Activated CD4-positive, alpha-beta T cell treated with anti-CD3 and anti-CD28 coated beads, Interleukin-2, amount 50 U/mL, for 16 hours (primary cell): ENCODE measurements around the gene RABEP2.
"Not testable (repeated sequence)": the region's sequence is repeated elsewhere in the genome, so short reads cannot be mapped to it uniquely, and the experiment has no call there.

Source experiments
- DNase-seq: peaks from one replicate; pipeline ENCODE4 v3.0.0-alpha.2; 2020

RABEP2 gene

DNA sequence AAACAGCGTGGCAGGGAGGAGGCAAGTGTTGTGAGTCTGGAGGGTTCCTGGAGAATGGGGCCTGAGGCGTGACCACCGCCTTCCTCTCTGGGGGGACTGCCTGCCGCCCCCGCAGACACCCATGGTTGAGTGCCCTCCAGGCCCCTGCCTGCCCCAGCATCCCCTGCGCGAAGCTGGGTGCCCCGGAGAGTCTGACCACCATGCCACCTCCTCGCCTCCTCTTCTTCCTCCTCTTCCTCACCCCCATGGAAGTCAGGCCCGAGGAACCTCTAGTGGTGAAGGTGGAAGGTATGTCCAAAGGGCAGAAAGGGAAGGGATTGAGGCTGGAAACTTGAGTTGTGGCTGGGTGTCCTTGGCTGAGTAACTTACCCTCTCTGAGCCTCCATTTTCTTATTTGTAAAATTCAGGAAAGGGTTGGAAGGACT is 6.8 kb upstream of the RABEP2 start, which contains the start of gene CD19:
CD19 (plus strand) TSS at position 171 of the 425 bp plus-strand sequence; CDS start at position 201, 30 bp downstream.
- DNase-seq: no peak

DNA sequence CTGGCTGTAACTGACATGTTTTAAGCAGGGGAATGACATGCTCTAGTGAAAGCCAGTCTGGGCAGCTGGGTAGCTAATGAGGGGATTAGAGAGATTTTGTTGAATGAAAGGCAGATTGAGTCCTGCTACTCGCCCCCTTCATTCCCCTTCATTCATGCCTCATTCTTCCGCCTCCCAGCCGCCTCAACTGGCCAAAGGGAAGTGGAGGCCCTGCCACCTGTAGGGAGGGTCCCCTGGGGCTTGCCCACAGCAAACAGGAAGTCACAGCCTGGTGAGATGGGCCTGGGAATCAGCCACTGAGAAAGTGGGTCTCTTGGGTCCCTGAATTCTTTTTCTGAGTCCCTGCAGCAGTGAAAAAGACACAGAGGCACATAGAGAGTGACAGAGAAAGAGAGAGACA is 5.6 kb upstream of the RABEP2 start:
- no peak for DNase-seq

DNA sequence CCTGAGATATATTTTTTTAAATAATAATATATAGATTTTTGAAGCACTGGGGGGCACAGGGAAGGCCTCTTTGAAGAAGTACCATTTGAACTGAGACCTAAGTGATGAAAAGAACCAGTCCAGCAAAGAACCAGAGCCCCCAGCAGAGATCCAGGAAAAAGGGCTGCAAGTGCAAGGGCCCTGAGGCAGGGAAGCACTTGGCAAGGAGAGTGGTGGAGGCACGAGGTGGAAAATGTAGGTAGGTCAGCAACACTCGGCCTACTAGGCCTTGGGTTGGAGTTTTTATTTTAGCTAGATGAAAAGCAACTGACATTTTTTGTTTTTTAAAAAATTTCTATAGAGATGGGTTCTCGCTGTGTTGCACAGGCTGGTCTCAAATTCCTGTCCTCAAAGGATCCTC is 5.2 kb upstream of the RABEP2 start:
- DNase-seq: no peak

DNA sequence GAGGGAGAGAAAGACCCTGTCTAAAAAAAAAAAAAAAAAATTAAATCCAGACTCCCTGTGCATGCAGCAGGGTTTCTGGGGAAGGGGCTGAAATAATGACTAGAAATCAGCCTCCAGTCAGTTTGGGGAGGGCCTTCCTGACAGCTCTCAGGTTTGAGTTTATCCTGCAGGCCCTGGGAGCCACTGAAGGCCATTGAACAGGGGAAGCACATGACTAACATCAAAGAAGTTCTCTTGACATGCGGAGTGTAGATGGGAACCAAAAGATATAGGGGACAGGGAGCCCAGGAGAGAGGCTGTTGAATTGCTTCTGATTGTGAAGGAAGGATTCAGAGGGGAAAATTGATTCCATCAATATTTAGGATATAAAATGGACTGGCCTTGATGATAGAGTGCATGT is 2.8 kb upstream of the RABEP2 start:
- no peak for DNase-seq

DNA sequence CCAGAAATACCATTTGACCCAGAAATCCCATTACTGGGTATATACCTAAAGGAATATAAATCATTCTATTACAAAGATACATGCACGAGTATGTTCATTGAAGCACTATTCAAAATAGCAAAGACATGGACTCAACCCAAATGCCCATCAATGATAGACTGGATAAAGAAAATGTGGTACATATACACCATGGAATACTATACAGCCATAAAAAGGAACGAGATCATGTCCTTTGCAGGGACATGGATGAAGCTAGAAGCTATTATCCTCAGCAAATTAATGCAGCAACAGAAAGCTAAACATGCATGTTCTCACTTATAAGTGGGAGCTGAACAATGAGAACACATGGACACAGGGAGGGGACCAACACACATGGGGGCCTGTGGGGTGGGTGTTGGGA is 1.2 kb upstream of the RABEP2 start:
- DNase-seq: not testable (repeated sequence)

DNA sequence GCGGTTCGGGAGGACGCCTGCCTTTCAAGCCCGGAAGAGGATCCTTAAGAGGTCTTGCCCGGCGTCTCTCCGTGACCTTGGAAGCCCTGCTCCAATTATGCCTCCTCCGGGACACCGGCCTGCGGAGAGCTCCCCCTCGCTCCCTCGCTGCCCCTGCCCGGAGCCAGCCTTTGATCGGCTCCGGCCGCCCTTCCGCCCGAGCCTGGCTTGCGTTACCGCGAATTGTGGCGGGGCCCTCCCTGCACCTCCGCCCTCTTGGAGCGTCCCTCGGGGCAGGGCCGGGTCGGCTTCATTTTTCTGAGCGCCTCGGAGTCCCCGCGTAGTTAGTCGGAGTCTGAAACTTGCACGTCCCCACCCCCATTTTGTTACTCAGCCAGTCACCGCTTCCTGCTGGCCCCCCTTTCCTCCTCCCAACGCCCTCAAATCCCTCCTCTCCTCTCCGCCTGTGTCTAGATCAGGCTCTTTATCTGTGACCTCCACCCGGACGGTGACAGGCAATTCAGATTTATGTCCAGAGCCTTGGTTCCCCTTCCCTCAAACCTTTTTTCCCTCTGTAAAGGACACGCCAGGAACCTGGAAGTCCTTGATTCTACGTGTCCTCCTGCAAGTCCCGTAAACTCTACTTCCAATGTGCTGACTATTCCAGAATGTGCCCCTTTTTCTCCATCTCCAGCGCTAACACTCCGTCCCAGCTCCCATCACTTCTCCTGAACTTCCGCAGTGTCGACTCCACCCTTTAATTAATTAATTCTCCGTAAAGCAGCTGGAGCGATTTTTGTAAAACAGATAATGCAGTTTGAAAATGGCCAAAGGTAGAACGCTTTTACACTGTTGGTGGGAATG is 569 bp upstream of the RABEP2 start:
- DNase-seq: peak; percentile 80

DNA sequence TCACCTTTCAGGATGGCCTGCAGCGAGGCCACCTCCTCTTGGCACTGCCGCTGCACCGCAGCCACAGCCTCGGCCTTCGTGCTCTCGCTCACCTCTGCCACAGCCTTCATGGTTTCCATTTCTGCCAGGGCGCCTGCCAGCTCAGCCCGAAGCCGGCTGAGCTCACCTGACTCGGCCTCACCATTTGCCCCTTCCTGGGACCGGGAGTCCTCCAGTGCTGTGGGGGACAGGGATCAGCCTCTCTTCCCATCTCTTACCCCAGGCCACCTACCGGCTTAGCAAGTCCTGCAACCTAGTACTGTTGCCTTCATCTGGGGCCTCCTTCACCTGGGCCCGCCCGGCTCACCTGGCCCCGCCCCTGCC is 658 bp downstream of the RABEP2 start:
- no peak for DNase-seq

DNA sequence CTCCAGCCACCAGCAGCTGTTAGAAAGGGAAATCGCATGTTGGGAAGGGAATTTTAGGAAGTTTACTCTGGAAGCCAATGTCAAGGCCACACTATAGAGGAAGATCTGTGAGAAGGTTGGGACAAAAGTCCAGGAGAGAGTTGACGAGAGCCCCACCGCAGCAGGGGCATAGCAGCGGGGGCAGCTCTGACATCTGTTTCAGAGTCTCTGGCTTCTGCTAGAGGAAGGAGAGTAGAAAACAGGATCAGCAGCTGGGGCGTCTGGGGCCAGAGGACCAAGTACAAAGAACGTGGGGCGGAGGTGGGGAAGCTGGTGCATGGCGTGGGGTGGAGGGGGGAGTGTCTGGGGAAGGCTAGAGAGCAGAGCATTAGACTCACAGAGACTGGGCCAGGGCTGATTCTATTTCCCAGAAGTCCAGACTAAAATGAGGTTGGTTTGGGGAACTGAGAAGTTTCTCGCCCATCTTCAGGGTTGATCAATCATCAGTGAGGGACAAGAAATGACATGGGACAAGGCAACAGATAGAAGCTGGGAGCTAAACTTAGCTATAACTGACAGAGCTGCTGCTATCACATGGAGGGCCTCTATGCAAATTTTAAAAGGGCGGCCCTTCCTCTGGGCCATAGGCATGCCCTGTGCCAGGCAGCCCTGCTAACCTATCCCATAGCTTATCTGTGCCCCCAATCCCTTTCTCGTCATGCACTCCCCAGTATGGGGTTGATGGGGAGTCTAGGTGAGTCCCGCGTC is 1.2 kb downstream of the RABEP2 start:
- DNase-seq: no peak

DNA sequence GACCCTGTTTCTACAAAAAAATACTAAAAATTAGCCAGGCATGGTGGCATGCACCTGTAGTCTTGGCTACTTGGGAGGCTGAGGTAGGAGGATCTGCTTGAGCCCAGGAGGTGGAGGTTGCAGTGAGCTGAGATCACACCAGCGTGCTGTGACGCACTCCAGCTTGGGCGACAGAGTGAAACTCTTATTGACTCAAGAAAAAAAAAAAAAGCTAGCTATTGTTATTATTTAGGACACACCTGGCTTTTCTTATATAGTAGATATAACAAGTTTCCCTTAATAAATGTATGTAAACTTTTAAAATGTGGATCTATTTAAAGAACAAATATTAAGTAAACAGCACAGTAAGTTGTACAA is 1.8 kb downstream of the RABEP2 start:
- no peak for DNase-seq

DNA sequence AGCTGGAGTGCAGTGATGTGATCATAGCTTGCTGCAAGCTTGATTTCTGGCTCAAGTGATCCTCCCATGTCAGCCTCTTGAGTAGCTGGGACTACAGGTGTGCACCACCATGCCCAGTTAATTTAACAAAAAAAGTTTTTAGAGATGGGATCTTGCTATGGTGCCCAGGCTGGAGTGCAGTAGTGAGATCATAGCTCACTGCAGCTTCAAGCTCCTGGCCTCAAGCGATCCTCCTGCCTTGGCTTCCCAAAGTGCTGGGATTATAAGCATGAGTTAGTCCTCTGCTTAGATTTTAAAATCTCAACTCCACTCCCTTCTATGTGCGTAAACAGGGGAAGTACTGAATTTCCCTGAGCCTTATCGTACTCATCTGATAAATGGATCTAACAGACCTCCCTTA is 6.3 kb downstream of the RABEP2 start:
- DNase-seq: no peak

DNA sequence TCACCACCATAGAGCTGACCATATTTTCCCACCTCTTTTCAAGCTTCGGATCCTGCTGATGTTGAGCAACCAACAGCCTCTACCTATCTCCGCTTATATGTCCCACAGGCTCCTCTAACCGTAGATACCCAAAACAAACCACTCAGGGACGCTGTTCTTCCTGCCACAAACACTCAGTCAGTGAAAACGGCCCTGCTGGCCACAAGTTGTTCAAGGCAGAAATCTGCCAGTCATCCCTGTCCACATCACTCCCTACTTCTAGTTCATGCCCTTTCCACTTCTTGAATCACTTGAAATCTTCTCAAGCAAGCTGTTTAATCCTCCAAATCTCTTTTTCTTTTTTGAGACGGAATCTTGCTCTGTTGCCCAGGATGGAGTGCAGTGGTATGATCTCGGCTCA is 7.9 kb downstream of the RABEP2 start:
- no peak for DNase-seq

DNA sequence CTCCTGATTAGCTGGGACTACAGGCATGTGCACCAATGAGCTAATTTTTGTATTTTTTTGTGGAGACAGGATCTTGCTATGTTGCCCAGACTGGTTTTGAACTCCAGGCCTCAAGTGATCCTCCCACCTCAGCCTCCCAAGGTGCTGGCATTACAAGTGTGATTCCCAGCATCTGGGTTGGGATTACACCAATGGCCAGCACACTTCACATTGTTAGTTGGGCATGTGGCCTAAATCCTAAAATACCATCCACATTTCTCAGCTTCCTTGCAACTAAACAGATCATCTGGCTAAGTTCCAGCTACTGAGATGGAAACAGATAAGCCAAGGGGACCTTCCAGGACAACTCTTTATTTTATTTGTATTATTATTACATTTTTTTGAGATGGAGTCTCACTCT is 9.9 kb downstream of the RABEP2 start:
- DNase-seq: no peak

DNA sequence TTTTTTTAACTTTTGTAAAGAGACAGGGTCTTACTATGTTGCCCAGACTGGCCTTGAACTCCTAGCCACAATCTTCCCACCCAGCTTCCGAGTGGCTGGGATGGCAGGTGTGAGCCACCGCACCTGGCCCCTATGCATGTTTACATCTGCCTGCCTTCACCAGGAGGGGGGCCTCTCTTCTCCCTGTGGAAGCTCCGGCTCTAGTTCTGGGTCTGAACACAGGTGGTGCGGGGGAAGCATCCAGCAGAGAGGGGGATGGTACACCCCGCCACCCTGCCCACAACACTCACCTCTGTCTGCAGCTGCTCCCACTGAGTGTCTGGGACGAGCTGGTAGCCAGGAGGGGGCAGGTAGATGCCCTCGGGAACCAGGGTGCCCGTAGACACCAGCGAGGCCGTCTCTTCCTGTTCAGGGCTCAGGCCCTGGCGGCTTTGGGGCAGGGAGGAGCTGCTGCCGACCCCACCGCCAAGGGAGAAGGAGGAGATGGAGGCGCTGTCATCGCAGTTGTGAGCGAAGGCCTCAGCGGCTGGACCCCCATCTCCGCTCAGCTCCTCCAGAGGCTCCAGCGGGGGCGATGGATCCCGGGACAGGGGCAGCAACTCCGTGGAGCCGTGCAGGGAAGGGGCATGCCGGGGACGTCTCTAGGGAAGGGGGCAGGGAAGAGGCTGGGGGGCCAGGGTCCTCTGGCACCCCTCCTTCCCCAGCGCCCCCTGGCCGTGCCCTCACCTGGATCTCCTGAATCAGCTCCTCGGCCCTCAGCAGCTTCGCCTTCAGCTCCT is 10.9 kb downstream of the RABEP2 start:
- DNase-seq: no peak

DNA sequence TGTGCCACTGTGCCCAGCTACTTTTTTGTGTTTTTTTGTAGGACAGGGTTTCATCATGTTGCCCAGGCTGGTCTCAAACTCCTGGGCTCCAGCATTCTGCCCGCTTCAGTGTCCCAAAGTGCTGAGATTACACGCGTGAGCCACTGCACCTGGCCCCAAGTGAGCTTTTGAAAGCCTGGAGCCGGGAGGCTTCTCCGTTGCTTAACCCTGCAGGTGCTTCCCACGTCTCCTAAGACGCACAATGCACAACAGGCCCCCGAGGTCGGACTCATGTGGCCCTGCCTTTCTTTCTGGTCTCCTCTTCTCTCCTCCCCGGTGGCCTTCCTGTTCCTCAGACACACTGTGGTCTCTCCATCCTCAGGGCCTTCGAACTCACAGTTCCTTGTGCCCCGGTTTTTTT is 12.5 kb downstream of the RABEP2 start:
- DNase-seq: no peak

DNA sequence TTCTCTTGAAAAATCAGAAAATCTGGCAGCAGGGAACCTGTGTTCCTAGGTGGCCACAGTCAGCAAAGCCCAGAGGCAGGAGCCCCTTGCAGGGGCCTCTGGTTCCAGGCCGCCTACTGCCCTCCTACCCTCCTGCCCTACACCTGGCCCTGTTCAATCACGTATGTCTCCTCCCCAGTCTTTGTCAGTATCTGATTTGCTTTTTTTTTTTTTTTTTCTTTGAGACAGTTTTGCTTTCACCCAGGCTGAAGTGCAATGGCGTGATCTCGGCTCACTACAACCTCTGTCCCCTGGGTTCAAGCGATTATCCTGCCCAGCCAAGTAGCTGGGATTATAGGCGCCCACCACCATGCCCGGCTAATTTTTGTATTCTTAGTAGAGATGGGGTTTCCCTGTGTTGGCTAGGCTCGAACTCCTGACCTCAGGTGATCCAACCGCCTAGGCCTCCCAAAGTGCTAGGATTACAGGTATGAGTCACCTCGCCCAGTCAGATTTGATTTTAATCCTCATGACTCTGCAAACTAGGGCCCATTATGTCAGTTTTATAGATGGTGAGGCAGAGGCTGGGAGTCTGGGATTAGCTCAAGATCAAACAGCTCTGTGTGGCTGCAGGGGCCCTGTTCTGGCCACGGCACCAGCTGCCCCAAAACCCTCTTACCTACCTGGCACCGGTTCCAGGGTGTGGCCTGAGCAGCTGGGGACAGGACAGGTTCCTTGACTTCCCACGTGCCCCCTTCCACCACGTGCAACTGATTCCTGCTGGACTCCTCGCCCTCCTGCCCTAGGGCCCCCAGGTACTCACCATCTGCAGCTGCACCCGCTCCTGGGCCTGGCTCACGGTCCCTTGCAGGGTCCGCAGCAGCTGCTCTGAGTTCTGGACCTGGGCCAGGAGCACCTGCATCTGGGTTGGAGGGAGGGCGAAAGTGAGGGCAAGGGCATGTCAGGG is 14.7 kb downstream of the RABEP2 start:
- DNase-seq: peak; percentile 24

DNA sequence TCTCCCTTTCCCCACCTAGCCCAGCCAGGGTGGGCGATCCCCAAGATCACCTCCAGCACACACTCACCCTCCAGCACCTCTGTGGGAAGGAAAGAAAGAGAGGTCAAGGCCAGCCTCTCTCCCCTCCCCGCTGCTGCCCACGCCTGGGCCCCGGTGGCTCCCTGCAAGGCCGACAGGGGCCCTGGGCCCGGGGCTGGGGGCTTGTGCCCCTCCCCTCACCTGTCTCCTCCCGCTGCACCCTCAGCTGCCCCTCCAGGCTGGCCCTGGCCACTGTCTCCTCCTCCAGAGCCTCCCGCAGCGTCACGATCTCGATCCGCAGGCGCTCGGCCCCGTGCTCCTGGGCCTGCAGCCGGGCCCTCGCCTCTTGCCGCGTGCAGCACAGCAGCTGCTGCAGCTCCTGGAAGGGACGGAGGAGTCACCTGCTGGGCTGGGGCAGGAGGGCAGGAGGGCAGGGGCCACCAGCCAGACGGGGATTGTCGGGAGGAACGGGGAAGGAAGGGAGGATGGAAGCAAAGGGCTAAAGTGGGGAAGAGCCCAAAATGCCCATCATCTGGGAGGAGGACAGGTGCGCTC is 19.2 kb downstream of the RABEP2 start:
- DNase-seq: no peak

DNA sequence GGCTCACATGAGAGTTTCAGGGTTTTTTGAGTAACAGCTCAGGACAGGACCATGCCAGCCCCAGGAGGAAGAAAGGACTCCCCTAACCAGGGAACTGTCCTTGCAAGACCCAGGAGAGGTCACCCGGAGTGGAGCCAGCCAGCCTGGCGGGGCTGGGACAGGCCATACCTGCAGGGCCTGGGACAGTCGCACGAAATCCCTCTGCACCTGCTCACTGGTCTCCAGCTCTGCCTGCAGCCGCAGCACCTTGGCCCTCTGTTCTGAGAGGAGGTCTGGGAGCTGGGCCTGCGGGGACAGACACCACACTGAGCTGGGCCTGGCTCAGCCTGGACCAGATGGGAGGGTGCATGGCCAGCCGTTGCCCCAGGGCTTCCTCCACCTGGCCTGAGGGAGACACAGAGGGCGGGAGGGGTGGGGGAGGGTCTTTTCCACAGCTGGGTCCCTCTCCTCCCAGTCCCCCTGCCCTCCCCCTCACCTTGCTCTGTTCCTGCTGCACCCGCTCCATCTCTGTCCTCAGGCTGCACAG is 19.7 kb downstream of the RABEP2 start:
- no peak for DNase-seq

DNA sequence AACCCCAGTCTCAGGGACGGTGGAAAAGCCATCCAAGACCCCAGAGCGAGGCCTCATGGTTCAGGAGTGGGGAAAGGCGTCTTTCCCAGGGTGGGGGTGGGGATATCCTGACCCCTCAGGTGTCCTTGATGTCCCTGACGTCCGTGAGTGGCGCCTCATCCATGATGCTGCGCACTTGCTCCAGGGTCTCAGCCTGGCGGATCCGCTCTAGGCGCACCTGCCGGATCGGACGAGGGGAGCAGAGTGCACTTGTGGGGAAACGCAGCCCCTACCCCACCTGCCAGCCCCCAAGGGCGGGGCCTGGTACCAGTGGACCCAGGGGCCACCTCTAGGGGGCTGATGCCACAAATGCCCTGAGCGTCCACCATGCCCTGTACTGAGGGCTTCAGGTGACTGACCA is 20.2 kb downstream of the RABEP2 start:
- no peak for DNase-seq

DNA sequence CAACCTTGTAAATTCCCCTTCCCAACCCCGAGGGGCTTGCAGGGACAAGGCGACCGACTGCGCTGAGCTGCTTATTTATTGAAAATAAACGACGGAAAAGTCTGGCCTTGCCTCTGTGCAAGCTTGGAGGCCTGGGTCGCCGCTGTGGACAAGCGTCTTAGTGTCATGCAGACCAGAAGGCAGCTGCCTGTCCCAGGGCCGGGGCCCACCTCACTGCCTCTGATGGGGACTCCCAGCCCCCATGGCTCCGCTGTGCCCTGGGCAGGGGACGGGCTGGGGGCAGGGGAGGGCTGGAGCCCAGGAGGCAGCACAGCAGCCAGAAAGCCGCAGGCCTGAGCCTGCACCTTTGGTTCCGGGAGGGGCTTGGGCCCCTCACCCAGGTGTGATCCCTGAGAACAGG is 20.7 kb downstream of the RABEP2 start:
- no peak for DNase-seq

DNA sequence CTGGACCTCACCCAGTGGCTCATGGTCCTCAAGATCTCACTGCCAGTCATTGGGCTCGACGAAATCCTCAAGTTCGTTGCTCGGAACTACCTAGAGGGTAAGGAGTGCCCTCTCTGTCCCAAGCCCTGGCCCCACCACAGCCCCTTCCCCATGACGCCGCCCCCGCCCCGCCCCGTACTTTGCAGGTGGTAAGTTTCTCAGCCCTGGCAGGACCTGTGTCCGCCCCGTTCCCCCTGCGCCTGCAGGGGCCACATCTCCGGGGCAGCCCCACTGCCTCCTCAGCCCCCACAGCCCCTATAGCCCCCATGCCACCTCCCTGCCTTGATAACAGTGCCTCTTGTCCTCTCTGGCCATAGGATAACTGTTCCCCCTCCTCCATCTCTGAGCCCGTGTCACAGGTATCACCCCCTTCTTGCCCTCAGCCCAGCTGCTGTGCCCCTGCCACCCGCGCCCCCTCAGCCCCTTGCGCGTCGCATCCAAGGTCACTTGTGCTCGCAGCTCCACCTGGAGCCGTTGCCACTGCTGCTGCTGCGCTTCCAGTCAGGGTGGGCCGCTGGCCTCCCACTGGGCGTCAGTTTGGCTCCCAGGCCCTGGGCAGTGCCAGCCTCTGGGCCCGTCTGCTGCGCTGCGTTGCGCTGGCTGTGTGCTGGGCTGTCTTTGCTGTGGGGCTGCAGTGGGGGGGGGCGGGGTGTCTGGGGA is 21.5 kb downstream of the RABEP2 start:
- no peak for DNase-seq

DNA sequence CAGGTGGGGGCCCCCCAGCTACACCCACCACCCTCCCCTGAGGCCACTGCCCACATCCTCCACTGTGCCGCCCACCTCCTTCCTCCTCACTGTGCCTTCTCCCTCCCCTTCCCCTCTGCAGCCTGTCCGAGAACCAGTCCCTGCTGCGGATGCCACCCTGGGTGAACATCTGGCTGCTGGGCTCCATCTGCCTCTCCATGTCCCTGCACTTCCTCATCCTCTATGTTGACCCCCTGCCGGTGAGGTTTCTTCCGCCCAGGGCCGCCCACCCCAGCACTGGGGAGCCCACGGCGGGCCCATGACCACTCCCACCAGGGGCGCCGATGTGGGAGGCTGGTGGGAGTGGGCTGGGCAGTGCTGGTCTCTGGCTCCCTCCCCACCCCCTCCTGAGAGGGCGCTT is 22.1 kb downstream of the RABEP2 start:
- no peak for DNase-seq
